Measurements from ENCODE around the gene AMD1. TPM values are rescaled to one million over a fixed set of nuclear protein-coding genes. Genes with fewer than 3 reads are reported as not detected.

Gene AMD1
- total and polyA plus RNA-seq, 10 of the 15 experiments (the other 5 are each of a cell fraction or from before 2014, with no cell fraction given), result 58.2 to 116 (median 79.3) TPM

- TF ChIP-seq WRNIP1 (IDR thresholded peaks at IDR 0.05; ENCODE audit: borderline replicate concordance, low read depth, low read length) (0 out of 2 replicates have a peak, but pooled peaks have one; percentile 69), MEF2B (IDR thresholded peaks at IDR 0.05; ENCODE audit: partially characterized antibody, poor library complexity, severe bottlenecking) (peak; percentile 1), YY1 (IDR thresholded peaks at IDR 0.05; ENCODE audit: low read depth, low read length) (peak; percentile 50), E2F4 (IDR thresholded peaks at IDR 0.05; ENCODE audit: low read depth, low read length) (no peak), CHD2 (IDR thresholded peaks at IDR 0.05; ENCODE audit: borderline replicate concordance, low read depth, low read length) (peak; percentile 51; the same call in 1 of the 2 replicates), SIN3A (IDR thresholded peaks at IDR 0.05; ENCODE audit: low read depth, low read length) (no peak), SIX5 (IDR thresholded peaks at IDR 0.05; ENCODE audit: low read depth, low read length, severe bottlenecking) (no peak)
- TF ChIP-seq, protein P1, sequence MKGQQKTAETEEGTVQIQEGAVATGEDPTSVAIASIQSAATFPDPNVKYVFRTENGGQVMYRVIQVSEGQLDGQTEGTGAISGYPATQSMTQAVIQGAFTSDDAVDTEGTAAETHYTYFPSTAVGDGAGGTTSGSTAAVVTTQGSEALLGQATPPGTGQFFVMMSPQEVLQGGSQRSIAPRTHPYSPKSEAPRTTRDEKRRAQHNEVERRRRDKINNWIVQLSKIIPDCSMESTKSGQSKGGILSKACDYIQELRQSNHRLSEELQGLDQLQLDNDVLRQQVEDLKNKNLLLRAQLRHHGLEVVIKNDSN (IDR thresholded peaks at IDR 0.05; ENCODE audit: borderline replicate concordance, extremely low read length, insufficient read depth, low read depth, low read length), result no peak
Measured at GRCh38 chr6:110874880-110875547, 429 bp downstream of the AMD1 start (continued).

Data from GM12878 (cell line).